Panc1 (cell line): ENCODE measurements around the gene BBS1. TPM values are rescaled to one million over a fixed set of nuclear protein-coding genes. Genes with fewer than 3 reads are reported as not detected.

Experiments
- ATAC-seq: fragments of 200-7000 bp; cut with Tn5 transposase; 2 replicates; pipeline ENCODE4 v1.9.1; 2020; ENCODE audit warnings: mild to moderate bottlenecking, moderate library complexity
- BruUV-seq: library from RNA; stranded (reverse); fragments of 400-500 nt; replicated peaks from 2 replicates; lab custom pipeline; 2021; lab: Mats Ljungman, UMichigan
- CTCF ChIA-PET: fragments of 300-600 bp; sonication (Branson Sonifier 250); formaldehyde crosslinking; loops from one replicate; lab custom pipeline; 2022; ENCODE audit warnings: antibody characterized with exemption; lab: Charles Lee
- POLR2A ChIA-PET: fragments of 300-600 bp; sonication (Branson Sonifier 250); formaldehyde crosslinking; loops from one replicate; lab custom pipeline; 2022; ENCODE audit warnings: antibody characterized with exemption; lab: Charles Lee
- DNase-seq: peaks from one replicate; pipeline ENCODE4 v3.0.0-alpha.2; 2010; ENCODE audit warnings: low read depth, low spot score
- H3K27ac ChIP-seq: 2 replicates; pipeline ENCODE4 v1.5.1; 2011; ENCODE audit warnings: mild to moderate bottlenecking, low read length, inconsistent platforms
- H3K27me3 ChIP-seq: fragments of 200-500 bp; sonication (Bioruptor generic); 2 replicates; pipeline ENCODE4 v1.6.0; 2014; ENCODE audit warnings: low read length, inconsistent platforms; ENCODE audit not compliant: control insufficient read depth, insufficient read depth
- H3K36me3 ChIP-seq: fragments of 200-500 bp; sonication (Bioruptor generic); 2 replicates; pipeline ENCODE4 v1.5.1; 2014; ENCODE audit warnings: inconsistent platforms, mild to moderate bottlenecking, low read length, moderate library complexity; ENCODE audit not compliant: control insufficient read depth, insufficient read depth
- H3K4me1 ChIP-seq: 2 replicates; pipeline ENCODE4 v1.5.1; 2011; ENCODE audit warnings: inconsistent platforms, mild to moderate bottlenecking, low read length, moderate library complexity; ENCODE audit not compliant: control insufficient read depth, insufficient read depth
- H3K4me3 ChIP-seq, 2 experiments: 2 replicates each; pipeline ENCODE4 v1.5.1; 2011 to 2012; ENCODE audit warnings: low read depth in 2 of 2, low read length in 2 of 2, mild to moderate bottlenecking in 2 of 2, inconsistent platforms in 1 of 2, moderate library complexity in 1 of 2
- H3K9me3 ChIP-seq: fragments of 200-500 bp; sonication (Bioruptor generic); 2 replicates; pipeline ENCODE4 v1.5.1; 2014; ENCODE audit warnings: low read depth, mild to moderate bottlenecking, inconsistent platforms, low read length, moderate library complexity; ENCODE audit not compliant: control insufficient read depth, insufficient read depth
- POLR2AphosphoS5 ChIP-seq: IDR thresholded peaks from 2 replicates; pipeline ENCODE4 v1.6.1; 2012; ENCODE audit warnings: mild to moderate bottlenecking, low read depth, low read length, moderate library complexity
- REST ChIP-seq, 2 experiments: IDR thresholded peaks; 2 replicates each; pipeline ENCODE4 v1.6.1; 2011 to 2012; ENCODE audit warnings: low read depth in 2 of 2, control low read depth in 1 of 2, low read length in 1 of 2, mild to moderate bottlenecking in 1 of 2, moderate library complexity in 1 of 2; ENCODE audit not compliant: insufficient read depth in 1 of 2
- SIN3A ChIP-seq: IDR thresholded peaks from 2 replicates; pipeline ENCODE4 v1.6.1; 2012; ENCODE audit warnings: low read depth, mild to moderate bottlenecking, low read length, moderate library complexity, borderline replicate concordance; ENCODE audit not compliant: insufficient read depth
- TCF7L2 ChIP-seq: IDR thresholded peaks from 2 replicates; pipeline ENCODE4 v1.6.1; 2011; ENCODE audit warnings: mild to moderate bottlenecking, low read depth, low read length, inconsistent platforms
- in situ Hi-C: cut with HindIII; loops from 2 replicates; pipeline ENCODE4 v1.10.0; 2016; ENCODE audit warnings: low sequenced_read_pairs, low pct_unique_long_range_greater_than_20kb
- intact Hi-C: fragments of 100-400 bp; cut with micrococcal nuclease; formaldehyde crosslinking; loops from one replicate; pipeline ENCODE4 v1.10.0; 2022; ENCODE audit not compliant: unreplicated experiment
- total RNA-seq: library from RNA; stranded (reverse); gene quantifications from one replicate; pipeline ENCODE4 v1.2.1, GENCODE V29; 2021; ENCODE audit not compliant: unreplicated experiment
- TF ChIP-seq, protein P1 (sequence below): fragments of 450-650 bp; IDR thresholded peaks from 2 replicates; pipeline ENCODE4 v1.5.1; 2017; ENCODE audit warnings: mild to moderate bottlenecking

The BBS1 gene
- total RNA-seq, 1 experiment from 2014 or later, result 26.9 TPM

GRCh38 chr11:66477263-66478201 lies 32.9 kb upstream of the BBS1 start:
- Histone ChIP-seq H3K27me3 (no peaks in the 10 kb centered on the region), H3K27ac (no peak overlapping the region), H3K4me1 (peaks cover 4% of the 10 kb centered on the region), H3K9me3 (no peaks in the 10 kb centered on the region), H3K4me3 (no peak overlapping the region), H3K36me3 (peaks cover 1% of the 10 kb centered on the region; the same call in 1 of the 2 replicates)
- ChIA-PET CTCF (interaction anchor here (0.7 to 1.8 kb wide), 3 partner anchors 10 to 114 kb away, joined by 3 to 18 read pairs (median 10); partner anchors contain the start of gene PELI3), POLR2A (no interaction called here)
- BruUV-seq, result no TSS peak
- ATAC-seq, result no peak
- intact Hi-C loops, result loop anchor here (2.0 kb wide), 1 partner anchor 69 kb away; no protein-coding TSS in a partner anchor
- in situ Hi-C loops, result no loop called here
- TF ChIP-seq POLR2AphosphoS5, result no peak
- no peak for TF ChIP-seq SIN3A
- TF ChIP-seq TCF7L2, result no peak
- TF ChIP-seq REST (IDR thresholded peaks at IDR 0.05; ENCODE audit: insufficient read depth in 1 of 2, low read depth in 2 of 2, low read length in 1 of 2), result no peak
- TF ChIP-seq, protein P1, sequence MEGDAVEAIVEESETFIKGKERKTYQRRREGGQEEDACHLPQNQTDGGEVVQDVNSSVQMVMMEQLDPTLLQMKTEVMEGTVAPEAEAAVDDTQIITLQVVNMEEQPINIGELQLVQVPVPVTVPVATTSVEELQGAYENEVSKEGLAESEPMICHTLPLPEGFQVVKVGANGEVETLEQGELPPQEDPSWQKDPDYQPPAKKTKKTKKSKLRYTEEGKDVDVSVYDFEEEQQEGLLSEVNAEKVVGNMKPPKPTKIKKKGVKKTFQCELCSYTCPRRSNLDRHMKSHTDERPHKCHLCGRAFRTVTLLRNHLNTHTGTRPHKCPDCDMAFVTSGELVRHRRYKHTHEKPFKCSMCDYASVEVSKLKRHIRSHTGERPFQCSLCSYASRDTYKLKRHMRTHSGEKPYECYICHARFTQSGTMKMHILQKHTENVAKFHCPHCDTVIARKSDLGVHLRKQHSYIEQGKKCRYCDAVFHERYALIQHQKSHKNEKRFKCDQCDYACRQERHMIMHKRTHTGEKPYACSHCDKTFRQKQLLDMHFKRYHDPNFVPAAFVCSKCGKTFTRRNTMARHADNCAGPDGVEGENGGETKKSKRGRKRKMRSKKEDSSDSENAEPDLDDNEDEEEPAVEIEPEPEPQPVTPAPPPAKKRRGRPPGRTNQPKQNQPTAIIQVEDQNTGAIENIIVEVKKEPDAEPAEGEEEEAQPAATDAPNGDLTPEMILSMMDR, result no peak
- DNase-seq, result no peak

GRCh38 chr11:66478729-66479393 lies 31.6 kb upstream of the BBS1 start:
- CTCF ChIA-PET, result interaction anchor here (0.6 to 1.8 kb wide), 3 partner anchors 11 to 72 kb away, joined by 3 to 10 read pairs (median 3); partner anchors contain the start of gene PELI3
- TF ChIP-seq, protein P1, result peak; percentile 96
- TF ChIP-seq POLR2AphosphoS5, result no peak
- intact Hi-C loops, result loop anchor here (2.0 kb wide), 1 partner anchor 70 kb away; no protein-coding TSS in a partner anchor

More at GRCh38 chr11:66478729-66479393, 31.6 kb upstream of the BBS1 start:
- DNase-seq (peak; percentile 45), ATAC-seq (no peak)
- Histone ChIP-seq H3K9me3 (no peaks in the 10 kb centered on the region), H3K36me3 (peaks cover 5% of the 10 kb centered on the region; the same call in 1 of the 2 replicates), H3K4me3 (peak overlapping the region; percentile 77 to 90), H3K4me1 (peaks cover 4% of the 10 kb centered on the region), H3K27ac (peak overlapping the region; percentile 95), H3K27me3 (no peaks in the 10 kb centered on the region)
- no TSS peak for BruUV-seq
- POLR2A ChIA-PET, result no interaction called here
- in situ Hi-C loops, result no loop called here
